Neural crest cell (in vitro differentiated cells): ENCODE results near the gene C2CD2L. TPM values are rescaled to one million over a fixed set of nuclear protein-coding genes. Genes with fewer than 3 reads are reported as not detected.
A peak's percentile ranks its signal among the peaks of the same experiment; 100 is the strongest.
"Not testable (repeated sequence)": the region's sequence is repeated elsewhere in the genome, so short reads cannot be mapped to it uniquely, and the experiment has no call there.

Source experiments
- DNase-seq: peaks from one replicate; pipeline ENCODE4 v3.0.0; 2021; ENCODE audit warnings: low read depth, mixed read lengths, low spot score
- H3K27ac Mint-ChIP-seq: one replicate; pipeline ENCODE4 v1.8.0; 2021; ENCODE audit warnings: mild to moderate bottlenecking, mixed read lengths; ENCODE audit not compliant: unreplicated experiment
- H3K27me3 Mint-ChIP-seq: 2 replicates; pipeline ENCODE4 v1.8.0; 2021; ENCODE audit warnings: low read depth, mild to moderate bottlenecking, mixed read lengths
- H3K36me3 Mint-ChIP-seq: 2 replicates; pipeline ENCODE4 v1.8.0; 2021; ENCODE audit warnings: low read depth, mild to moderate bottlenecking, mixed read lengths
- H3K4me1 Mint-ChIP-seq: 2 replicates; pipeline ENCODE4 v1.8.0; 2021; ENCODE audit warnings: mixed read lengths
- H3K4me3 Mint-ChIP-seq: one replicate; pipeline ENCODE4 v1.8.0; 2021; ENCODE audit warnings: mild to moderate bottlenecking, mixed read lengths
- H3K9me3 Mint-ChIP-seq: 2 replicates; pipeline ENCODE4 v1.8.0; 2021; ENCODE audit warnings: mixed read lengths
- CTCF ChIP-seq: fragments of 200-600 bp; sonication (generic); conservative IDR thresholded peaks from 2 replicates; pipeline ENCODE4 v1.5.0; 2021; ENCODE audit warnings: antibody characterized with exemption, mild to moderate bottlenecking
- total RNA-seq: library from RNA; stranded (reverse); gene quantifications from 2 replicates; pipeline ENCODE4 v1.2.1, GENCODE V29; 2021

C2CD2L gene
- total RNA-seq, 1 donor from 2014 or later: 9.8 TPM

- Mint-ChIP-seq H3K36me3 (no peaks in the 10 kb centered on the region), H3K4me3 (no peak overlapping the region), H3K4me1 (peaks cover 10% of the 10 kb centered on the region), H3K9me3 (no peaks in the 10 kb centered on the region), H3K27me3 (no peaks in the 10 kb centered on the region), H3K27ac (peak overlapping the region; percentile 5)
- DNase-seq: no peak
- no peak for TF ChIP-seq CTCF
Measured at GRCh38 chr11:119126675-119127268, 19.6 kb downstream of the C2CD2L start.

DNA sequence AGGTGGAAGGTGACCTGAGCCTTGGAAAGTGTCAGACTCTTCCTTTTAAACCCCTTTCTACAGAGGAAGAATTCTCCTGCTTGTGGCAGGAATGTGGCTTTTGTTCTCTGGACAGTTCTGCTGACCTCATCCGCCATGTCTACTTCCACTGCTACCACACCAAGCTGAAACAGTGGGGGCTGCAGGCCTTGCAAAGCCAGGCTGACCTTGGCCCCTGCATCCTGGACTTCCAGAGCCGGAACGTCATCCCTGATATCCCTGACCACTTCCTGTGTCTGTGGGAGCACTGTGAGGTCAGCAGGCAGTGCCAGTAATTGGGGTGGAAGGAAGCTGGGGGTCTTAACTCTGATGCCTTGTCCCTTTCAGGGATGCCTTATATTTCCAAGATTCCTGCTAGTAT, 23.5 kb downstream of the C2CD2L start:
- no peaks in the 10 kb centered on the region for H3K27me3 Mint-ChIP-seq
- H3K36me3 Mint-ChIP-seq: peaks cover 9% of the 10 kb centered on the region
- no peaks in the 10 kb centered on the region for H3K9me3 Mint-ChIP-seq
- H3K27ac Mint-ChIP-seq: no peak overlapping the region
- no peaks in the 10 kb centered on the region for H3K4me1 Mint-ChIP-seq
- no peak for DNase-seq
- no peak for TF ChIP-seq CTCF
- H3K4me3 Mint-ChIP-seq: no peak overlapping the region

DNA sequence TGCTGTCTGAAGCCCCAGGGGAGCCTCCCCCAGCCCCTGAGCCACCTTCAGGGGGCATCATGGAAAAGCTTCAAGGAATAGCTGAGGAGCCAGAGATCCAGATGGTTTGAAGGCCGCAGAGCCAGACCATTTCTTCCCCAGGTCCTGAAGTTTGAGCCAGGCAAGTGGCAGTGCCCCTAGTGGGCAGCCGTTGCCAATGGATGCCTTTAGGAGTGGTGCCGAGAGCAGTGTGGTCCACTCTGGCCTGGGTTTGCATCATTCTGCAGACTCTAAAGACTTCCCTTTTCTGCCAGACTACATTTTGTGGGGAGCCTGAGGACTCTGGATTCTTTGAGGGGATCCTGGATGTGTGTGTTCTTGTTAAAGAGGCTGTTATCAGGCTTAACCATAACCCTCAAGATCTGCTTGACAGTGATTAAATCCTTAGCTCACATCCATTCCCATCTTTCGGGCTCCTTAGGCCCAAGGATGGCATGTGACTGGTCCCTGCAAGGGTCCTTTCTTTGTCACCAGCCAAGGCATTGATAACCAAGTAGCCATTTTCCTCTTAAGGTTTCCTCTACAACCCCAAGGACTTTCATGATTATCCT, 27.3 kb downstream of the C2CD2L start:
- no peak for DNase-seq
- no peak overlapping the region for H3K27ac Mint-ChIP-seq
- peak; percentile 55 for TF ChIP-seq CTCF
- H3K4me1 Mint-ChIP-seq: no peaks in the 10 kb centered on the region
- peaks cover 3% of the 10 kb centered on the region for H3K27me3 Mint-ChIP-seq
- H3K36me3 Mint-ChIP-seq: peaks cover 9% of the 10 kb centered on the region
- no peaks in the 10 kb centered on the region for H3K9me3 Mint-ChIP-seq
- H3K4me3 Mint-ChIP-seq: no peak overlapping the region

GRCh38 chr11:119139276-119139675, 32.1 kb downstream of the C2CD2L start:
- not testable (repeated sequence) for H3K9me3 Mint-ChIP-seq, DNase-seq, H3K27ac Mint-ChIP-seq, H3K36me3 Mint-ChIP-seq, H3K4me1 Mint-ChIP-seq, H3K4me3 Mint-ChIP-seq
- H3K27me3 Mint-ChIP-seq: peaks cover 16% of the 10 kb centered on the region

GRCh38 chr11:119144825-119145486, 37.8 kb downstream of the C2CD2L start:
- Mint-ChIP-seq H3K27ac (no peak overlapping the region), H3K36me3 (no peaks in the 10 kb centered on the region), H3K4me3 (peak overlapping the region; percentile 66)

More at GRCh38 chr11:119144825-119145486, 37.8 kb downstream of the C2CD2L start:
- H3K9me3 Mint-ChIP-seq: no peaks in the 10 kb centered on the region
- peaks cover 12% of the 10 kb centered on the region for H3K4me1 Mint-ChIP-seq
- peak; percentile 62 for DNase-seq
- TF ChIP-seq CTCF: peak; percentile 73
- peaks cover 53% of the 10 kb centered on the region for H3K27me3 Mint-ChIP-seq
